H1 (cell line): ENCODE results near the gene MEX3C. TPM values are rescaled to one million over a fixed set of nuclear protein-coding genes. Genes with fewer than 3 reads are reported as not detected.

Experiments used
- ATF2 ChIP-seq: IDR thresholded peaks from 2 replicates; pipeline ENCODE4 v1.6.1; 2012; ENCODE audit warnings: low read length, inconsistent platforms
- CBX5 ChIP-seq: fragments of 300-800, 300-1000 bp; sonication (generic); IDR thresholded peaks from 2 replicates; pipeline ENCODE4 v1.7.1; 2016; ENCODE audit warnings: antibody characterized with exemption, low read length, low read depth
- CBX8 ChIP-seq: fragments of 300-800, 300-1000 bp; sonication (generic); IDR thresholded peaks from 2 replicates; pipeline ENCODE4 v1.7.1; 2016; ENCODE audit warnings: low read depth, low read length, borderline replicate concordance
- CHD7 ChIP-seq: fragments of 300-600 bp; sonication (generic); IDR thresholded peaks from 2 replicates; pipeline ENCODE4 v1.7.1; 2012; ENCODE audit warnings: low read length, moderate library complexity, mild to moderate bottlenecking, inconsistent platforms; ENCODE audit not compliant: insufficient replicate concordance
- GTF2F1 ChIP-seq: IDR thresholded peaks from 2 replicates; pipeline ENCODE4 v1.6.1; 2012; ENCODE audit warnings: low read depth, low read length, improper control_type of control experiment, borderline replicate concordance
- JUN ChIP-seq: IDR thresholded peaks from 2 replicates; pipeline ENCODE4 v1.6.1; 2011; ENCODE audit warnings: low read depth, mild to moderate bottlenecking, improper control_type of control experiment, low read length
- POLR2A ChIP-seq, 2 experiments: IDR thresholded peaks; 1 replicate in 1 of 2; 2 replicates in 1 of 2; pipeline ENCODE4 v1.6.1; 2011; ENCODE audit warnings: low read depth in 2 of 2, low read length in 2 of 2, mild to moderate bottlenecking in 2 of 2; ENCODE audit errors: control extremely low read depth in 1 of 2
- TBP ChIP-seq: IDR thresholded peaks from 2 replicates; pipeline ENCODE4 v1.6.1; 2011; ENCODE audit warnings: low read depth, low read length, improper control_type of control experiment
- TEAD4 ChIP-seq: IDR thresholded peaks from 2 replicates; pipeline ENCODE4 v1.6.1; 2012; ENCODE audit warnings: low read depth, low read length, inconsistent platforms, mixed read lengths
- polyA plus RNA-seq, 7 experiments: library from polyadenylated mRNA; depleted of rRNA in 3 of 7; stranded (reverse) in 5 of 7; unstranded in 2 of 7; fragments of >200 nt in 5 of 7; fragments of 200-250 nt in 2 of 7; gene quantifications; 1 replicate in 5 of 7; 2 replicates in 1 of 7; 4 replicates in 1 of 7; pipeline versions ENCODE4 v1.2.1 to v1.2.3, GENCODE V29; 2011 to 2013; ENCODE audit warnings: missing spikeins in 2 of 7, mixed read lengths in 2 of 7
- total RNA-seq: library from RNA; stranded (reverse); fragmentation: NEBNext Ultra II Directional; extraction: Animal tissue kit (Norgen Biotek cat#: 25700); gene quantifications from 2 replicates; pipeline ENCODE4 v1.2.1, GENCODE V29; 2021

Gene MEX3C
- total and polyA plus RNA-seq, 2 of the 8 experiments (the other 6 are each of a cell fraction or from before 2014, with no cell fraction given) = 48.2 to 103 TPM

GRCh38 chr18:51188024-51188701 lies 9.3 kb downstream of the MEX3C start (continued):
- TF ChIP-seq CHD7 = no peak
- TF ChIP-seq TEAD4 = no peak
- no peak for TF ChIP-seq JUN
- TF ChIP-seq GTF2F1 = no peak
- TF ChIP-seq ATF2 = no peak
- TF ChIP-seq CBX5 = no peak
- no peak for TF ChIP-seq POLR2A (IDR thresholded peaks at IDR 0.05; ENCODE audit: control extremely low read depth in 1 of 2, low read depth in 2 of 2, low read length in 2 of 2)
- no peak for TF ChIP-seq TBP
- no peak for TF ChIP-seq CBX8
